ENCODE data around the gene MLLT10. TPM values are rescaled to one million over a fixed set of nuclear protein-coding genes. Genes with fewer than 3 reads are reported as not detected.
"Not testable (repeated sequence)": the region's sequence is repeated elsewhere in the genome, so short reads cannot be mapped to it uniquely, and the experiment has no call there.

The MLLT10 gene
- total RNA-seq, 1 donor from 2014 or later, result 58.1 TPM

DNA sequence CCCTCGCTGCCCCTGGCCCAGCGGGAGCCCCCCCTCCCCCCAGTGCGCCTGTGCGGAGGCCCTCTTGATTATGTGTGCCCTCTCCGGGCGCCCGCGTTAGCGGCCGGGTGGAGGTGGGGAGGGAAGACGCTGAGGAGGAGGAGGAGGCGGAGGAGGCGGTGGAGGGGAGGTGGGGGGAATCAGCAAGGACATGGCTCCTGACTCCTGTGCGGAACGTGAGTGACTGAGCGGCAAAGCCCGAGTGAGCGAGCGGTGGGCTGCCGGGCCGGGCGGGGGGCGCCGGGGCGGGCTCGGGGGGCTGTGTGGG, 201 bp downstream of the MLLT10 start:
- H3K36me3 Mint-ChIP-seq (ENCODE audit: low read depth), result peaks cover 6% of the 10 kb centered on the region
- no peak overlapping the region for H3K27ac Mint-ChIP-seq (ENCODE audit: unreplicated experiment)
- no peaks in the 10 kb centered on the region for H3K9me3 Mint-ChIP-seq
- DNase-seq (ENCODE audit: low read depth, low spot score), result no peak
- H3K4me3 Mint-ChIP-seq, result peak overlapping the region; percentile 93
- TF ChIP-seq, protein P1, sequence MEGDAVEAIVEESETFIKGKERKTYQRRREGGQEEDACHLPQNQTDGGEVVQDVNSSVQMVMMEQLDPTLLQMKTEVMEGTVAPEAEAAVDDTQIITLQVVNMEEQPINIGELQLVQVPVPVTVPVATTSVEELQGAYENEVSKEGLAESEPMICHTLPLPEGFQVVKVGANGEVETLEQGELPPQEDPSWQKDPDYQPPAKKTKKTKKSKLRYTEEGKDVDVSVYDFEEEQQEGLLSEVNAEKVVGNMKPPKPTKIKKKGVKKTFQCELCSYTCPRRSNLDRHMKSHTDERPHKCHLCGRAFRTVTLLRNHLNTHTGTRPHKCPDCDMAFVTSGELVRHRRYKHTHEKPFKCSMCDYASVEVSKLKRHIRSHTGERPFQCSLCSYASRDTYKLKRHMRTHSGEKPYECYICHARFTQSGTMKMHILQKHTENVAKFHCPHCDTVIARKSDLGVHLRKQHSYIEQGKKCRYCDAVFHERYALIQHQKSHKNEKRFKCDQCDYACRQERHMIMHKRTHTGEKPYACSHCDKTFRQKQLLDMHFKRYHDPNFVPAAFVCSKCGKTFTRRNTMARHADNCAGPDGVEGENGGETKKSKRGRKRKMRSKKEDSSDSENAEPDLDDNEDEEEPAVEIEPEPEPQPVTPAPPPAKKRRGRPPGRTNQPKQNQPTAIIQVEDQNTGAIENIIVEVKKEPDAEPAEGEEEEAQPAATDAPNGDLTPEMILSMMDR (conservative IDR thresholded peaks at IDR 0.05), result no peak
- H3K4me1 Mint-ChIP-seq, result peaks cover 39% of the 10 kb centered on the region
- H3K27me3 Mint-ChIP-seq (ENCODE audit: low read depth), result peaks cover 3% of the 10 kb centered on the region

GRCh38 chr10:21534604-21535493, 817 bp downstream of the MLLT10 start:
- Mint-ChIP-seq H3K9me3 (no peaks in the 10 kb centered on the region), H3K27me3 (ENCODE audit: low read depth) (peaks cover 3% of the 10 kb centered on the region), H3K36me3 (ENCODE audit: low read depth) (peaks cover 6% of the 10 kb centered on the region), H3K4me3 (peak overlapping the region; percentile 93), H3K27ac (ENCODE audit: unreplicated experiment) (no peak overlapping the region), H3K4me1 (peaks cover 34% of the 10 kb centered on the region)
- DNase-seq (ENCODE audit: low read depth, low spot score), result peak; percentile 43
- TF ChIP-seq, protein P1 (conservative IDR thresholded peaks at IDR 0.05), result no peak

GRCh38 chr10:21535494-21535965, 1.5 kb downstream of the MLLT10 start:
- Mint-ChIP-seq H3K9me3 (no peaks in the 10 kb centered on the region), H3K27me3 (ENCODE audit: low read depth) (peaks cover 3% of the 10 kb centered on the region), H3K4me1 (peaks cover 32% of the 10 kb centered on the region), H3K36me3 (ENCODE audit: low read depth) (peaks cover 6% of the 10 kb centered on the region), H3K4me3 (peak overlapping the region; percentile 89), H3K27ac (ENCODE audit: unreplicated experiment) (no peak overlapping the region)
- TF ChIP-seq, protein P1 (conservative IDR thresholded peaks at IDR 0.05), result no peak
- no peak for DNase-seq (ENCODE audit: low read depth, low spot score)

- DNase-seq (ENCODE audit: low read depth, low spot score); H3K27ac Mint-ChIP-seq (ENCODE audit: unreplicated experiment); H3K27me3 Mint-ChIP-seq (ENCODE audit: low read depth); H3K36me3 Mint-ChIP-seq (ENCODE audit: low read depth); H3K9me3 Mint-ChIP-seq: not testable (repeated sequence)
- Mint-ChIP-seq H3K4me3 (peak overlapping the region; percentile 89), H3K4me1 (peaks cover 28% of the 10 kb centered on the region)
Measured at GRCh38 chr10:21535976-21536375, 1.9 kb downstream of the MLLT10 start.

GRCh38 chr10:21536874-21537273, 2.8 kb downstream of the MLLT10 start:
- Mint-ChIP-seq H3K9me3 (no peaks in the 10 kb centered on the region), H3K36me3 (ENCODE audit: low read depth) (peaks cover 11% of the 10 kb centered on the region), H3K27ac (ENCODE audit: unreplicated experiment) (no peak overlapping the region), H3K27me3 (ENCODE audit: low read depth) (peaks cover 3% of the 10 kb centered on the region), H3K4me3 (peak overlapping the region; percentile 76), H3K4me1 (peaks cover 29% of the 10 kb centered on the region)
- TF ChIP-seq, protein P1 (conservative IDR thresholded peaks at IDR 0.05), result no peak
- no peak for DNase-seq (ENCODE audit: low read depth, low spot score)

- H3K27me3 Mint-ChIP-seq (ENCODE audit: low read depth); H3K4me3 Mint-ChIP-seq; H3K9me3 Mint-ChIP-seq; DNase-seq (ENCODE audit: low read depth, low spot score); H3K27ac Mint-ChIP-seq (ENCODE audit: unreplicated experiment): not testable (repeated sequence)
- Mint-ChIP-seq H3K36me3 (ENCODE audit: low read depth) (peaks cover 25% of the 10 kb centered on the region), H3K4me1 (peaks cover 14% of the 10 kb centered on the region)
Measured at GRCh38 chr10:21540701-21541100, 6.7 kb downstream of the MLLT10 start.
